Peyer's patch (tissue), 4 donors: ENCODE results near the gene OR1F1. TPM values are rescaled to one million over a fixed set of nuclear protein-coding genes. Genes with fewer than 3 reads are reported as not detected.

Source experiments
- DNase-seq, 3 donors: peaks; one replicate each; pipeline ENCODE4 v3.0.0-alpha.2; 2017 to 2019
- H3K27ac ChIP-seq, 4 donors: fragments of 200-600 bp; sonication (generic); one replicate each; pipeline ENCODE4 v1.5.1; 2016 to 2019
- H3K27me3 ChIP-seq, 2 donors: fragments of 200-600 bp; sonication (generic); one replicate each; pipeline ENCODE4 v1.5.1; 2019
- H3K36me3 ChIP-seq, 3 donors: fragments of 200-600 bp; sonication (generic); one replicate each; pipeline ENCODE4 v1.5.1; 2016 to 2019
- H3K4me1 ChIP-seq, 4 donors: fragments of 200-600 bp; sonication (generic); one replicate each; pipeline ENCODE4 v1.5.1; 2016 to 2019
- H3K4me3 ChIP-seq, 4 donors: fragments of 200-600 bp; sonication (generic); 1 replicate in 3 of 4; 2 replicates in 1 of 4; pipeline ENCODE4 v1.5.1; 2016 to 2019; ENCODE audit warnings: mild to moderate bottlenecking in 1 of 4
- H3K9me3 ChIP-seq, 4 donors: fragments of 200-600 bp; sonication (generic); one replicate each; pipeline ENCODE4 v1.5.1; 2016 to 2019; ENCODE audit warnings: mild to moderate bottlenecking in 1 of 4
- POLR2A ChIP-seq, 2 donors: fragments of 450-650 bp; IDR thresholded peaks; one replicate each; pipeline ENCODE4 v1.5.1; 2017; ENCODE audit warnings: antibody characterized with exemption in 2 of 2, mild to moderate bottlenecking in 2 of 2, moderate library complexity in 2 of 2
- total RNA-seq, 4 donors: library from RNA; depleted of rRNA; stranded (reverse); fragments of >200 nt; gene quantifications; one replicate each; pipeline ENCODE4 v1.1.0, GENCODE V29; 2016
- TF ChIP-seq, protein P1 (sequence below), 6 experiments: fragments of 450-650 bp in 4 of 6; fragments of 200-600 bp in 2 of 6; sonication (generic) in 1 of 6; IDR thresholded peaks; one replicate each; pipeline ENCODE4 v1.5.1; 2017 to 2019; ENCODE audit warnings: antibody characterized with exemption in 6 of 6, mild to moderate bottlenecking in 3 of 6, moderate library complexity in 1 of 6

OR1F1 gene
- total RNA-seq, 4 donors from 2014 or later, result not detected

DNA sequence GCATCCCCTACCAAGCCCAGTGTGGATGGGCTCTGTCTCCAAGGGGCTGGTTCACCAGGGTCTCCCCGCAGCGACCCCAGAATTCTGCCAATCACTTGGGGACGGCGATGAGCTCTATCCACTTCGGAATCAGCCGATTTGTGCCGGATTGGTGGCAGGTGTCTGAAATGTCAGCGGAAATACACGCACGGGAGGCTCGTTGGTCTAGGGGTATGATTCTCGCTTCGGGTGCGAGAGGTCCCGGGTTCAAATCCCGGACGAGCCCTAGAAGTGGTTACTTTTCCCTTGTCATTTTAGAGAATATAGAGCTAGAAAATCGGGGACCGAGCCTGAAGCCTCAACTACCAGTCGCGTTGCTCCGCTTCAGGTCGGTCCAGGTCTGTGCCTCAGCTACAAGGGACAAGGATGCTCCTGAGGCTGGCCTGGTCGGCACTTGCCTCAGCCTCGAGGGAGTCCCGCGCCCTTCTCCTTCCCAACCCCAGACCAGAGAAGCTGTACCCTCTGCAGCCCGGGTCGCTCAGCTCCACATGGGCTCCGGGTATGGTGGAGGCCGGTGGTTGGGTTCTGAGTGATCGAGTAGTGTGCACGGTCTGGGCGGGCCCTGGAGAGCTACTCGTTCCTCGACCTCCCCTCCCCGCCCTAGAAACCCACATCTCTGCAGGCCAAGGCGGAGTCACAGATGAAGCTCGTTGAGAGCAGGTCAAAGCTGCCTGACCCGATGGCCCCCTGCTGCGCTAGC lies 16.0 kb upstream of the OR1F1 start:
- DNase-seq, result no peak
- H3K9me3 ChIP-seq, result peaks cover 0 to 7% (median 0%) of the 10 kb centered on the region in 4 donors
- H3K4me1 ChIP-seq, result peaks cover 0 to 27% (median 13%) of the 10 kb centered on the region in 4 donors
- no peak for TF ChIP-seq POLR2A (IDR thresholded peaks at IDR 0.05)
- TF ChIP-seq, protein P1, sequence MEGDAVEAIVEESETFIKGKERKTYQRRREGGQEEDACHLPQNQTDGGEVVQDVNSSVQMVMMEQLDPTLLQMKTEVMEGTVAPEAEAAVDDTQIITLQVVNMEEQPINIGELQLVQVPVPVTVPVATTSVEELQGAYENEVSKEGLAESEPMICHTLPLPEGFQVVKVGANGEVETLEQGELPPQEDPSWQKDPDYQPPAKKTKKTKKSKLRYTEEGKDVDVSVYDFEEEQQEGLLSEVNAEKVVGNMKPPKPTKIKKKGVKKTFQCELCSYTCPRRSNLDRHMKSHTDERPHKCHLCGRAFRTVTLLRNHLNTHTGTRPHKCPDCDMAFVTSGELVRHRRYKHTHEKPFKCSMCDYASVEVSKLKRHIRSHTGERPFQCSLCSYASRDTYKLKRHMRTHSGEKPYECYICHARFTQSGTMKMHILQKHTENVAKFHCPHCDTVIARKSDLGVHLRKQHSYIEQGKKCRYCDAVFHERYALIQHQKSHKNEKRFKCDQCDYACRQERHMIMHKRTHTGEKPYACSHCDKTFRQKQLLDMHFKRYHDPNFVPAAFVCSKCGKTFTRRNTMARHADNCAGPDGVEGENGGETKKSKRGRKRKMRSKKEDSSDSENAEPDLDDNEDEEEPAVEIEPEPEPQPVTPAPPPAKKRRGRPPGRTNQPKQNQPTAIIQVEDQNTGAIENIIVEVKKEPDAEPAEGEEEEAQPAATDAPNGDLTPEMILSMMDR (IDR thresholded peaks at IDR 0.05), result no peak
- H3K27ac ChIP-seq, result no peak overlapping the region
- H3K4me3 ChIP-seq, result peak overlapping the region in 2 of 4 donors; percentile 18 to 21
- peaks cover 7 to 62% of the 10 kb centered on the region in 2 donors for H3K27me3 ChIP-seq
- no peaks in the 10 kb centered on the region for H3K36me3 ChIP-seq

DNA sequence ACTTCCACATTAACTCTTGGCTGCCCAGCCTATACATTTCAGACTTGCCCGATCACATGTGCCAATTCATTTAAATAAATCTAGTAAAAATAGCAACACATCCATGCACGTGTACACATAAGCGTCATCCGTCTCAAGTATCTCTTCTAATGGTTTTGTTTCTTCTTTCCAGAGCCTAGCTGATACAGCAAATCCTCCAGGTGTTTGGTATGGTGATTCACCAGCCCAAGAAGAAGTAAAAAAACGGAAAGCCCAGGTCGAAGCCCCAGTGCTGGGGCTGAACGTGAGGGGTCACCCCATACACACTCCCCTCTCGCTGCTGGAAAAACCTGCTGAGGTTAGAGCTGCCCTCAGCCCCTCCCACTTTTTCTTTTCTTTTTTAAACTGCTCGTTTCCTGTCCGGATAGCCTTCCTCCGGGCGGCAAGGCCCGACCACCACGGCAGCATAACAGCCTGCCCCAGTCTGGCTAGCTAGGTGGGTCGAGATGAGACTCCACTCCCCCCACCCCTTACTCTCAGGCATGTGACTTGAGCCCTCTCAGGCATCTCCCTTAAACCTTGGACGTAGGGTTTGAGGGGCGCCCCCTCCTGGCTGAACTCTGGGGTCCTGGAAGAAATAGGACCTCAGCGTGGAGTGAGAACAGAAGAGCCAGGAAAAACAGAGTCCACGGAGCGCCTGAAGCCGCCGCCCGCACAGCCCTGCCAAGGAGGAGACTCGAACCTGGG lies 13.9 kb upstream of the OR1F1 start:
- no peak for DNase-seq
- Histone ChIP-seq H3K4me1 (peaks cover 0 to 27% (median 13%) of the 10 kb centered on the region in 4 donors), H3K4me3 (no peak overlapping the region), H3K27me3 (peaks cover 7 to 70% of the 10 kb centered on the region in 2 donors), H3K36me3 (no peaks in the 10 kb centered on the region), H3K9me3 (peaks cover 0 to 7% (median 0%) of the 10 kb centered on the region in 4 donors), H3K27ac (no peak overlapping the region)
- no peak for TF ChIP-seq POLR2A (IDR thresholded peaks at IDR 0.05)
- TF ChIP-seq, protein P1 (IDR thresholded peaks at IDR 0.05), result no peak

DNA sequence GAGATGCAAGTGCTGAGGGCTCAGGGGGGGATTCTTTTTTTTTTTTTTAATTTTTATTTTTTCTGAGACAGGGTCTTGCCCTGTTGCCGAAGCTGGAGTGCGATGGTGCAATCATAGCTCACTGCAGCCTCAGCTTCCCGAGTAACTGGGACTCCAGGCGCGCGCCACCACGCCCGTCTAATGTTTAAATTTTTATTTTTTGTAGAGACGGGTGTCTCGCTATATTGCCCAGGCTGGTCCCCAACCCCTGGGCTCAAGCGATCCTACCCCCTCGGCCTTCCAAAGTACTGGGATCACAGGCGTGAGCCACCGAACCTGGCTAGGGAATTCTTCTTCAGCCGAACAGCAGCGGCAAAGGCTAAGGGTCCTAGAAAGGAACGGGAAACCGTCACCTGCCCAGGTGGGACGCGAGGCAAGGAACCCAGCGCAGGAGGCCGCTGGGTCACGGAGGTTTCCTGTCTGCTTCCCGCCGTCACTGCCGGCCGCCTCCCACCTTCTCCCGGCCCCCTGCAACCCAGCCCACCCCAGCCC lies 13.3 kb upstream of the OR1F1 start:
- Histone ChIP-seq H3K27ac (no peak overlapping the region), H3K9me3 (peaks cover 0 to 7% (median 0%) of the 10 kb centered on the region in 4 donors), H3K4me3 (no peak overlapping the region), H3K36me3 (no peaks in the 10 kb centered on the region), H3K4me1 (peaks cover 0 to 27% (median 13%) of the 10 kb centered on the region in 4 donors), H3K27me3 (peaks cover 7 to 70% of the 10 kb centered on the region in 2 donors)
- DNase-seq, result no peak
- TF ChIP-seq, protein P1 (IDR thresholded peaks at IDR 0.05), result no peak
- no peak for TF ChIP-seq POLR2A (IDR thresholded peaks at IDR 0.05)

DNA sequence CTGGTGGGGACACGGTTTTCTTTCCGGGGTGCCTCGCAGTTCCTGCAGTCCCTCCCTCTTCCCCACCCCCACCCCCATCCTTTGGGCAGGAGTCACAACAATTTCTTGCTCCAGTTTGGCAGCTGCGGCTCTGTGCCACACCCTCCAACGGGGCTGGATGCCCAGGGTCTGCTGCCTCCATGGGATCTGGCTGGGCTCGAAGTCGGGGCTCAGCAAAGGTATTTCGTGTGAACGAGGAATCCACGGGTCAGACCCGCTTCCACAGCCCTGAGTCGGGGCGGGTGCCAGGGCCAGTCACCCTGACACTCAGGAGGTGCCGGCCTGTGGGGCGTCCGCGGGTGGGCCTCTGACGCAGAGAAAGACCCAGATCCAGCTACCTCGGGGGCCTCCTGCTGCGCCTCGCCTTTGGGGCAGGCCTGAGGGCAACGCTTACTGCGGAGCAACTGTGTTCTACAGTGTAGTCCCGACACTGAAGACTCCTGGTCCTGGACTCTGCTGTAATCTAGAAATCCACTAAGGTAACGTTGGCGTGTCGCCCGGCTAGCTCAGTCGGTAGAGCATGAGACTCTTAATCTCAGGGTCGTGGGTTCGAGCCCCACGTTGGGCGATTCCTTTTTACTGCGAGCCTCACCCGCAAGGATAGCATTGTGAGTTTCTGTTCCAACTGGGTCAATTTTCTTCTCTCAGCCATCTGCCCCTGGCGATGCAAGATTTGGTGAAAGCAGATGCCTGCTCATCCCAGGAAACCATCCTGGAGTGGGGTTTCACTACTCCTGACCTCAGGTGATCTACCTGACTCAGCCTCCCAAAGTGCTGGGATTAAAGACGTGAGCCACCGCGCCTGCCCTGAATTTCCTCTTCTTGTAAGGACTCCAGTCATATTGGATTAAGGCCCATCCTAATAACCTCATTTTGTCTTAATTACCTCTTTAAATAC lies 12.6 kb upstream of the OR1F1 start:
- DNase-seq, result no peak
- TF ChIP-seq, protein P1 (IDR thresholded peaks at IDR 0.05), result no peak
- TF ChIP-seq POLR2A (IDR thresholded peaks at IDR 0.05), result no peak
- Histone ChIP-seq H3K4me1 (peaks cover 0 to 24% (median 13%) of the 10 kb centered on the region in 4 donors), H3K27me3 (peaks cover 7 to 63% of the 10 kb centered on the region in 2 donors), H3K27ac (no peak overlapping the region), H3K36me3 (no peaks in the 10 kb centered on the region), H3K9me3 (peaks cover 0 to 7% (median 0%) of the 10 kb centered on the region in 4 donors), H3K4me3 (no peak overlapping the region)

DNA sequence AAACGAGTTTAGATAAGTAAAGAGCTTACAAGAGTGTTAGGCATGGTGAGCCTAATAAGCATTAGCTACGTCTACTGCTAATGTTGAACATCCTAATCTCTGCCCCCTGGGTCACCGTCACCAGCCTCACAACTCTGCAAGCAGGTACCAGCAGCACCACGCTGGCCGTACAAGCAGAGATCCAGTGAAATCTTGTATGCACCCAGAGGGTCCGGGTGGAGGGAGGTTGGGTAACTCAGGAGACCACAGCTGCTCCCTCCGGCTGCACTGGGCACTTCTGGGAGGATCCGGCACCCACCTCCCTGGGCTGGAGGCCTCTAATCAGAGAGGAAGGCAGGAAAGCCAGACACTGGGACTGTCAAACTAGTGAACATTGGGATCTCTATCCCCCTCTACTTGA lies 8.4 kb upstream of the OR1F1 start:
- Histone ChIP-seq H3K36me3 (no peaks in the 10 kb centered on the region), H3K9me3 (peaks cover 0 to 3% (median 0%) of the 10 kb centered on the region in 4 donors), H3K4me1 (peaks cover 0 to 14% (median 11%) of the 10 kb centered on the region in 4 donors), H3K27me3 (peaks cover 0 to 55% of the 10 kb centered on the region in 2 donors), H3K27ac (no peak overlapping the region), H3K4me3 (no peak overlapping the region)
- TF ChIP-seq, protein P1 (IDR thresholded peaks at IDR 0.05), result no peak
- TF ChIP-seq POLR2A (IDR thresholded peaks at IDR 0.05), result no peak
- DNase-seq, result no peak
